Measurements from ENCODE around the gene DPP8.

DNA sequence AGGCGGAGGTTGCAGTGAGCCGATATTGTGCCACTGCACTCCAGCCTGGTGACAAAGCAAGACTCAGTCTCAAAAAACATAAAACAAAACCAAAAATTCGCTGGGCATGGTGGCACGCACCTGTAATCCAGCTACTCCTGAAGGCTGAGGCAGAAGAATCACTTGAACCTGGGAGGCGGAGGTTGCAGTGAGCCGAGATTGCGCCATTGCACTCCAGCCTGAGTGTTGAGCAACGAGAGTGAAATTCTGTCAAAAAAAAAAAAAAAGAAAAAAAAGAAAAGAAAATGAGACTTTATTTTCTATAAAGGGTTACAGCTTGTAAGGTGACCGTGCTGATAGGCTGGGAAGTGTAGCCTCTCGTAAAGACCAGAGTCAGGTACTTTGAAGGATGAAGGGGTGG, 6.7 kb upstream of the DPP8 start:
- TF ChIP-seq, protein P1, sequence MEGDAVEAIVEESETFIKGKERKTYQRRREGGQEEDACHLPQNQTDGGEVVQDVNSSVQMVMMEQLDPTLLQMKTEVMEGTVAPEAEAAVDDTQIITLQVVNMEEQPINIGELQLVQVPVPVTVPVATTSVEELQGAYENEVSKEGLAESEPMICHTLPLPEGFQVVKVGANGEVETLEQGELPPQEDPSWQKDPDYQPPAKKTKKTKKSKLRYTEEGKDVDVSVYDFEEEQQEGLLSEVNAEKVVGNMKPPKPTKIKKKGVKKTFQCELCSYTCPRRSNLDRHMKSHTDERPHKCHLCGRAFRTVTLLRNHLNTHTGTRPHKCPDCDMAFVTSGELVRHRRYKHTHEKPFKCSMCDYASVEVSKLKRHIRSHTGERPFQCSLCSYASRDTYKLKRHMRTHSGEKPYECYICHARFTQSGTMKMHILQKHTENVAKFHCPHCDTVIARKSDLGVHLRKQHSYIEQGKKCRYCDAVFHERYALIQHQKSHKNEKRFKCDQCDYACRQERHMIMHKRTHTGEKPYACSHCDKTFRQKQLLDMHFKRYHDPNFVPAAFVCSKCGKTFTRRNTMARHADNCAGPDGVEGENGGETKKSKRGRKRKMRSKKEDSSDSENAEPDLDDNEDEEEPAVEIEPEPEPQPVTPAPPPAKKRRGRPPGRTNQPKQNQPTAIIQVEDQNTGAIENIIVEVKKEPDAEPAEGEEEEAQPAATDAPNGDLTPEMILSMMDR (IDR thresholded peaks at IDR 0.05; ENCODE audit: low read depth, low read length), result no peak
- no peak for TF ChIP-seq EZH2phosphoT487 (IDR thresholded peaks at IDR 0.05; ENCODE audit: low read depth)
